Endothelial cell of umbilical vein (primary cell): Measurements from ENCODE around the gene ARHGAP22. TPM values are rescaled to one million over a fixed set of nuclear protein-coding genes. Genes with fewer than 3 reads are reported as not detected.

ENCODE experiments used
- BruUV-seq: library from RNA; stranded (reverse); fragments of 400-500 nt; replicated peaks from 2 replicates; lab custom pipeline; 2021; lab: Mats Ljungman, UMichigan
- CTCF ChIA-PET: fragments of 300-600, 350-600 bp; sonication (Branson Sonifier 250); formaldehyde crosslinking; loops from one replicate; lab custom pipeline; 2021; ENCODE audit warnings: antibody characterized with exemption, inconsistent platforms; lab: Charles Lee
- POLR2A ChIA-PET: fragments of 300-600, 350-600 bp; sonication (Branson Sonifier 250); formaldehyde crosslinking; loops from one replicate; lab custom pipeline; 2021; ENCODE audit warnings: antibody characterized with exemption, inconsistent platforms; lab: Charles Lee
- DNase-seq: peaks from one replicate; pipeline ENCODE4 v3.0.0-alpha.2; 2011; ENCODE audit warnings: low read depth, low spot score
- FAIRE-seq: peaks from 2 replicates; lab custom pipeline; 2011; peaks lifted over from hg19 to GRCh38; lab: Jason Lieb, UNC
- H2AFZ ChIP-seq: 2 replicates; pipeline ENCODE4 v1.6.0; 2012; ENCODE audit warnings: low read depth, low read length, control low read depth, inconsistent platforms
- H3K27ac ChIP-seq: 2 replicates; pipeline ENCODE4 v1.5.1; 2011; ENCODE audit warnings: low read depth, mild to moderate bottlenecking, control low read depth, low read length, moderate library complexity; ENCODE audit not compliant: insufficient read depth
- H3K27me3 ChIP-seq, 2 experiments: 2 replicates each; pipeline versions ENCODE4 v1.6.0 to v1.6.1; 2011; ENCODE audit warnings: low read length in 2 of 2, mixed read lengths in 1 of 2; ENCODE audit not compliant: control insufficient read depth in 2 of 2, insufficient read depth in 2 of 2
- H3K36me3 ChIP-seq, 2 experiments: 2 replicates in 1 of 2; 3 replicates in 1 of 2; pipeline ENCODE4 v1.5.1; 2011; ENCODE audit warnings: low read length in 2 of 2, mild to moderate bottlenecking in 1 of 2, moderate library complexity in 1 of 2; ENCODE audit not compliant: control insufficient read depth in 2 of 2, insufficient read depth in 2 of 2; ENCODE audit errors: extremely low read depth in 1 of 2
- H3K4me1 ChIP-seq: 3 replicates; pipeline ENCODE4 v1.5.1; 2011; ENCODE audit warnings: mild to moderate bottlenecking, low read length; ENCODE audit not compliant: control insufficient read depth, insufficient read depth; ENCODE audit errors: extremely low read depth
- H3K4me2 ChIP-seq: 2 replicates; pipeline ENCODE4 v1.6.1; 2011; ENCODE audit warnings: low read length, control low read depth, mixed read lengths; ENCODE audit not compliant: insufficient read depth
- H3K4me3 ChIP-seq, 3 experiments: fragments of 200-600 bp in 1 of 3; sonication (generic), shearing (Covaris generic) in 1 of 3; replicated peaks in 1 of 3; 2 replicates each; pipeline ENCODE4 v1.5.1; 2011 to 2016; ENCODE audit warnings: control low read depth in 3 of 3, low read length in 3 of 3, mild to moderate bottlenecking in 2 of 3, inconsistent platforms in 1 of 3, low read depth in 1 of 3, moderate library complexity in 1 of 3; ENCODE audit not compliant: insufficient read depth in 1 of 3
- H3K79me2 ChIP-seq: 2 replicates; pipeline ENCODE4 v1.6.0; 2012; ENCODE audit warnings: low read length, inconsistent platforms; ENCODE audit not compliant: control insufficient read depth, insufficient read depth
- H3K9ac ChIP-seq: replicated peaks from 2 replicates; pipeline ENCODE3; 2011; ENCODE audit warnings: low read length, control low read depth; ENCODE audit not compliant: insufficient read depth; ENCODE audit errors: extremely low read depth
- H3K9me1 ChIP-seq: replicated peaks from 3 replicates; pipeline ENCODE4 v1.6.0; 2011; ENCODE audit warnings: mild to moderate bottlenecking, low read length; ENCODE audit not compliant: control insufficient read depth, insufficient read depth; ENCODE audit errors: extremely low read depth
- H3K9me3 ChIP-seq: replicated peaks from 2 replicates; pipeline ENCODE4 v1.5.1; 2012; ENCODE audit warnings: low read length, inconsistent platforms; ENCODE audit not compliant: control insufficient read depth, insufficient read depth
- H4K20me1 ChIP-seq: replicated peaks from 2 replicates; pipeline ENCODE3; 2011; ENCODE audit warnings: mild to moderate bottlenecking, low read length; ENCODE audit not compliant: control insufficient read depth, insufficient read depth; ENCODE audit errors: extremely low read depth
- EZH2 ChIP-seq: IDR thresholded peaks from 2 replicates; pipeline ENCODE4 v1.6.1; 2012; ENCODE audit warnings: borderline replicate concordance, low read depth, mild to moderate bottlenecking, moderate library complexity, low read length, inconsistent platforms; ENCODE audit not compliant: severe bottlenecking
- FOS ChIP-seq: IDR thresholded peaks from 2 replicates; pipeline ENCODE4 v1.6.1; 2011; ENCODE audit warnings: mild to moderate bottlenecking, low read length, moderate library complexity, borderline replicate concordance; ENCODE audit not compliant: insufficient read depth
- GATA2 ChIP-seq: IDR thresholded peaks from 2 replicates; pipeline ENCODE4 v1.7.0; 2011; ENCODE audit warnings: low read depth, mild to moderate bottlenecking, moderate library complexity, mixed read lengths, low read length; ENCODE audit not compliant: insufficient read length, insufficient read depth
- JUN ChIP-seq: IDR thresholded peaks from 2 replicates; pipeline ENCODE4 v1.6.1; 2011; ENCODE audit warnings: borderline replicate concordance, low read depth; ENCODE audit not compliant: insufficient read length, insufficient read depth
- MYC ChIP-seq: IDR thresholded peaks from one replicate; pipeline ENCODE4 v1.6.1; 2011; ENCODE audit warnings: mild to moderate bottlenecking, low read depth, low read length
- POLR2A ChIP-seq: IDR thresholded peaks from 2 replicates; pipeline ENCODE4 v1.6.1; 2012; ENCODE audit warnings: low read depth, mild to moderate bottlenecking, control low read depth, low read length
- POLR2AphosphoS5 ChIP-seq: IDR thresholded peaks from 2 replicates; pipeline ENCODE4 v1.6.1; 2012; ENCODE audit warnings: low read depth, mild to moderate bottlenecking, control low read depth, low read length, moderate library complexity; ENCODE audit not compliant: insufficient read depth
- dilution Hi-C: fragments of 300-500 bp; cut with MboI; formaldehyde crosslinking; loops from one replicate; pipeline ENCODE4 v1.15.0; 2019; ENCODE audit warnings: low sequenced_read_pairs; ENCODE audit not compliant: extremely low pct_ligation_motif_present
- intact Hi-C: fragments of 100-400 bp; cut with micrococcal nuclease; formaldehyde crosslinking; loops from one replicate; pipeline ENCODE4 v1.10.0; 2022
- polyA plus RNA-seq, 4 experiments: library from polyadenylated mRNA; depleted of rRNA in 3 of 4; stranded (reverse) in 3 of 4; unstranded in 1 of 4; fragments of >200 nt; gene quantifications; 2 replicates each; pipeline versions ENCODE4 v1.2.1 to v1.2.3, GENCODE V29; 2011 to 2012; ENCODE audit warnings: missing spikeins in 1 of 4
- total RNA-seq: library from RNA; stranded (reverse); gene quantifications from 2 replicates; pipeline ENCODE4 v1.2.3, GENCODE V29; 2021
- TF ChIP-seq, protein P1 (sequence below), 2 donors: IDR thresholded peaks; 1 replicate in 1 of 2; 2 replicates in 1 of 2; pipeline ENCODE4 v1.5.1; 2011; ENCODE audit warnings: low read length in 2 of 2, mild to moderate bottlenecking in 2 of 2, moderate library complexity in 2 of 2, control low read depth in 1 of 2, inconsistent platforms in 1 of 2, low read depth in 1 of 2; ENCODE audit not compliant: insufficient read depth in 1 of 2; ENCODE audit errors: extremely low read depth in 1 of 2
- TF ChIP-seq, protein P2 (sequence below): IDR thresholded peaks from 2 replicates; pipeline ENCODE4 v1.6.1; 2011; ENCODE audit not compliant: insufficient read depth, insufficient read length

The ARHGAP22 gene
- total and polyA plus RNA-seq, 2 donors (not counting 3 experiments of a cell fraction or from before 2014, with no cell fraction given), result 8.6 to 50.3 TPM

DNA sequence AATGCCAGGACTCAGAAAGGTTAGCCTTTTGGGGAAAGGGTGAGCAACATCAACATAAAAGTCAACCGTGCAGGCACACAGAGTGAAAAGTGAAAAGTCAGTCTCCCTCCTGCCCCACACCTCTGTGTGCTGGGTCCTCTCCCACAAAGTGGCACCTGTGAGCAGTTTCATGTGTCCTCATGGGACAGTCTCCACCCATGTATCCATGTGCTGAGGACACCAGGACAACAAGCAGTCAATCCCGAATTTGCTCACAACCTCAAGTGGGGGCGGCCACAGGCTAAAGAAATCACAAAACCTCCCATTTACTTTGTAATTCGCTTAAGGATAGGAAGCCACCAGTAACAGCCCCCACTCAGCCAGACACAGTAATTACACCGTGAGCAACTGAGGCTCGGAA is 97.4 kb downstream of the ARHGAP22 start:
- dilution Hi-C loops (no loop called here), intact Hi-C loops (no loop called here)
- FAIRE-seq, result no peak
- Histone ChIP-seq H3K27me3 (no peaks in the 10 kb centered on the region), H3K9ac (no peak overlapping the region), H3K4me3 (no peak overlapping the region), H3K27ac (no peak overlapping the region), H3K4me1 (peaks cover 19% of the 10 kb centered on the region), H3K36me3 (no peaks in the 10 kb centered on the region), H2AFZ (no peak overlapping the region), H3K4me2 (no peak overlapping the region), H4K20me1 (no peaks in the 10 kb centered on the region), H3K9me1 (no peaks in the 10 kb centered on the region), H3K79me2 (peaks cover 65% of the 10 kb centered on the region), H3K9me3 (no peaks in the 10 kb centered on the region)
- ChIA-PET POLR2A (interaction anchor here (1.3 kb wide), 1 partner anchor 11 kb away, joined by 3 read pairs; no protein-coding TSS in a partner anchor), CTCF (interaction anchor here (1.0 to 7.4 kb wide), 6 partner anchors 10 to 149 kb away, joined by 3 to 145 read pairs (median 10); no protein-coding TSS in a partner anchor)
- TF ChIP-seq, protein P1, sequence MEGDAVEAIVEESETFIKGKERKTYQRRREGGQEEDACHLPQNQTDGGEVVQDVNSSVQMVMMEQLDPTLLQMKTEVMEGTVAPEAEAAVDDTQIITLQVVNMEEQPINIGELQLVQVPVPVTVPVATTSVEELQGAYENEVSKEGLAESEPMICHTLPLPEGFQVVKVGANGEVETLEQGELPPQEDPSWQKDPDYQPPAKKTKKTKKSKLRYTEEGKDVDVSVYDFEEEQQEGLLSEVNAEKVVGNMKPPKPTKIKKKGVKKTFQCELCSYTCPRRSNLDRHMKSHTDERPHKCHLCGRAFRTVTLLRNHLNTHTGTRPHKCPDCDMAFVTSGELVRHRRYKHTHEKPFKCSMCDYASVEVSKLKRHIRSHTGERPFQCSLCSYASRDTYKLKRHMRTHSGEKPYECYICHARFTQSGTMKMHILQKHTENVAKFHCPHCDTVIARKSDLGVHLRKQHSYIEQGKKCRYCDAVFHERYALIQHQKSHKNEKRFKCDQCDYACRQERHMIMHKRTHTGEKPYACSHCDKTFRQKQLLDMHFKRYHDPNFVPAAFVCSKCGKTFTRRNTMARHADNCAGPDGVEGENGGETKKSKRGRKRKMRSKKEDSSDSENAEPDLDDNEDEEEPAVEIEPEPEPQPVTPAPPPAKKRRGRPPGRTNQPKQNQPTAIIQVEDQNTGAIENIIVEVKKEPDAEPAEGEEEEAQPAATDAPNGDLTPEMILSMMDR (IDR thresholded peaks at IDR 0.05; ENCODE audit: extremely low read depth in 1 of 2, insufficient read depth in 1 of 2, low read depth in 1 of 2, low read length in 2 of 2), result no peak
- TF ChIP-seq, protein P2, sequence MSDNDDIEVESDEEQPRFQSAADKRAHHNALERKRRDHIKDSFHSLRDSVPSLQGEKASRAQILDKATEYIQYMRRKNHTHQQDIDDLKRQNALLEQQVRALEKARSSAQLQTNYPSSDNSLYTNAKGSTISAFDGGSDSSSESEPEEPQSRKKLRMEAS, result no peak
- TF ChIP-seq POLR2A (no peak), GATA2 (no peak), FOS (no peak), MYC (no peak), EZH2 (no peak), JUN (no peak), POLR2AphosphoS5 (no peak)
- DNase-seq, result no peak
- BruUV-seq, result no TSS peak
